ENCODE results near the gene CLCN2. TPM values are rescaled to one million over a fixed set of nuclear protein-coding genes. Genes with fewer than 3 reads are reported as not detected.
A peak's percentile ranks its signal among the peaks of the same experiment; 100 is the strongest.

Gene CLCN2
- polyA plus RNA-seq, 2 of the 4 experiments (the other 2 are of a cell fraction), result 2.2 to 5.4 TPM

DNA sequence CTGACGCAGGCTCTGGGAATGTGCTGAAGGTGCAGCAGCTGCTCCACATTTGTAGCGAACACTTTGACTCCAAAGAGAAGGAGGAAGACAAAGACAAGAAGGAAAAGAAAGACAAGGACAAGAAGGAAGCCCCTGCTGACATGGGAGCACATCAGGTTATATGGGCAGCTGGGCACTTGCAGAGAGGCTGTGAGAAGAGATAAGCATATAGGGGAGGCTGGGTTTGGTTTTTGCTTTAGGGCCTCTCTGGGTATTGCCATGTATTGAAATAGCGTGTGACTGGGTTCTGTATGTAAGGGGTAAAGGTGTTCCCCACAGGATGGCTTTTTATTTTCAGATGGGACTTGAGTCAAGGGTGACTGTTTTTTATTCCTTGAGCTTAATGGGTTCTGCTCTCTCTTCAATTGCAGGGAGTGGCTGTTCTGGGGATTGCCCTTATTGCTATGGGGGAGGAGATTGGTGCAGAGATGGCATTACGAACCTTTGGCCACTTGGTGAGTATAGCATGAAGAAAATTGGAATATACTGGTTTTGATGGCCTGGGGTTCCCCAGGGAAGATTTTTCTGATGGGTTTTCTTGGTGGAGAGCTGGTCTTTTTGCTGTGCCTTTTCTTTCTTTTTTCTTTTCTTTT, 54.9 kb downstream of the CLCN2 start:
- POLR2A ChIA-PET, result interaction anchor here (0.5 kb wide), 1 partner anchor 112 kb away, joined by 3 read pairs; no protein-coding TSS in a partner anchor
- DNase-seq (ENCODE audit: low read depth in 1 of 2, low spot score in 1 of 2) (no peak), FAIRE-seq (no peak), ATAC-seq (no peak)
- Histone ChIP-seq H3K4me1 (no peaks in the 10 kb centered on the region), H3K4me3 (no peak overlapping the region), H3K9me3 (no peaks in the 10 kb centered on the region), H3K4me2 (no peak overlapping the region), H3K27ac (no peak overlapping the region)
- 95% methylated on average over 4 of the region's 4 CpGs for WGBS (ENCODE audit: missing lambda C conversion rate)
- CTCF ChIA-PET, result interaction anchor here (0.6 to 1.5 kb wide), 6 partner anchors 10 to 401 kb away, joined by 3 to 5 read pairs (median 4); partner anchors contain the start of gene FAM131A
- TF ChIP-seq, protein P1, sequence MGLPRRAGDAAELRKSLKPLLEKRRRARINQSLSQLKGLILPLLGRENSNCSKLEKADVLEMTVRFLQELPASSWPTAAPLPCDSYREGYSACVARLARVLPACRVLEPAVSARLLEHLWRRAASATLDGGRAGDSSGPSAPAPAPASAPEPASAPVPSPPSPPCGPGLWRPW (IDR thresholded peaks at IDR 0.05), result no peak
- TF ChIP-seq NPAS2 (CRISPR knock-in tag; IDR thresholded peaks at IDR 0.05; ENCODE audit: borderline replicate concordance), result no peak
- no peak for TF ChIP-seq EP300 (IDR thresholded peaks at IDR 0.05)
- TF ChIP-seq HEYL (CRISPR knock-in tag; IDR thresholded peaks at IDR 0.05), result no peak
- no peak for TF ChIP-seq HDAC2 (IDR thresholded peaks at IDR 0.05)
- no peak for TF ChIP-seq KDM1A (IDR thresholded peaks at IDR 0.05; ENCODE audit: low read depth)
- no peak for TF ChIP-seq TP53 (CRISPR knock-in tag; IDR thresholded peaks at IDR 0.05)
- no peak for TF ChIP-seq BHLHE40 (IDR thresholded peaks at IDR 0.05; ENCODE audit: low read depth, low read length)
- no peak for TF ChIP-seq ZFP36 (IDR thresholded peaks at IDR 0.05; ENCODE audit: borderline replicate concordance, partially characterized antibody)
- no peak for TF ChIP-seq MAFK (IDR thresholded peaks at IDR 0.05; ENCODE audit: partially characterized antibody)
- no peak for TF ChIP-seq REST (IDR thresholded peaks at IDR 0.05)
- TF ChIP-seq NFE2L2 (conservative IDR thresholded peaks at IDR 0.05; ENCODE audit: low read length), result no peak
- TF ChIP-seq HOXB5 (CRISPR knock-in tag; IDR thresholded peaks at IDR 0.05), result no peak
- TF ChIP-seq HOXA7 (CRISPR knock-in tag; IDR thresholded peaks at IDR 0.05), result no peak
- TF ChIP-seq PHF8 (IDR thresholded peaks at IDR 0.05; ENCODE audit: borderline replicate concordance, low read depth), result no peak

GRCh38 chr3:184305577-184305976, 55.8 kb downstream of the CLCN2 start:
- Histone ChIP-seq H3K27ac (no peak overlapping the region), H3K4me3 (no peak overlapping the region), H3K9me3 (no peaks in the 10 kb centered on the region), H3K4me2 (no peak overlapping the region), H3K4me1 (peaks cover 3% of the 10 kb centered on the region; the same call in 2 of the 3 replicates)
- TF ChIP-seq CTCF (IDR thresholded peaks at IDR 0.05) (peak; percentile 30; the same call in 2 of the 3 replicates), RAD21 (conservative IDR thresholded peaks at IDR 0.05 in 1 of 2, IDR thresholded peaks at IDR 0.05 in 1 of 2) (0 out of 5 replicates have a peak, but pooled peaks of 1 of the 2 experiments have one; percentile 9), EHMT2 (IDR thresholded peaks at IDR 0.05; ENCODE audit: low read depth) (no peak), ZSCAN20 (CRISPR knock-in tag; IDR thresholded peaks at IDR 0.05) (no peak), CHD4 (IDR thresholded peaks at IDR 0.05; ENCODE audit: borderline replicate concordance) (no peak)
- DNase-seq (ENCODE audit: low read depth in 1 of 2, low spot score in 1 of 2) (peak in 1 of 2 experiments; percentile 40), FAIRE-seq (no peak), ATAC-seq (peak; percentile 83 to 84; a peak in 5 of 6 replicates)
- POLR2A ChIA-PET, result no interaction called here
- 92% methylated on average over 1 of the region's 1 CpG for WGBS (ENCODE audit: missing lambda C conversion rate)
- CTCF ChIA-PET, result interaction anchor here (0.6 to 1.5 kb wide), 7 partner anchors 11 to 401 kb away, joined by 3 to 5 read pairs (median 4); partner anchors contain the start of gene FAM131A

All from A549 (cell line).